HepG2 (cell line): ENCODE measurements around the gene C20orf204. TPM values are rescaled to one million over a fixed set of nuclear protein-coding genes. Genes with fewer than 3 reads are reported as not detected.

ENCODE experiments used
- ATF7 ChIP-seq, 2 experiments: fragments of 450-650 bp in 1 of 2; sonication (generic) in 1 of 2; formaldehyde crosslinking in 1 of 2; IDR thresholded peaks; 2 replicates each; pipeline versions ENCODE4 v1.4.0 to v1.6.1; 2016 to 2020; ENCODE audit warnings: antibody characterized with exemption in 1 of 2, mild to moderate bottlenecking in 1 of 2, missing genetic modification reagents in 1 of 2
- BCL6 ChIP-seq: IDR thresholded peaks from 2 replicates; pipeline ENCODE4 v1.6.1; 2016; ENCODE audit warnings: missing genetic modification reagents, missing compliant biosample characterization
- EHMT2 ChIP-seq: fragments of 200-600 bp; sonication (generic); IDR thresholded peaks from 2 replicates; pipeline ENCODE4 v1.7.0; 2017; ENCODE audit warnings: antibody characterized with exemption, low read depth, low read length, borderline replicate concordance
- ESRRA ChIP-seq: sonication (generic); formaldehyde crosslinking; IDR thresholded peaks from 2 replicates; pipeline ENCODE4 v1.5.1; 2020; ENCODE audit warnings: mild to moderate bottlenecking, low read depth, missing genetic modification reagents
- HNF4G ChIP-seq, 2 experiments: sonication (generic) in 1 of 2; formaldehyde crosslinking in 1 of 2; IDR thresholded peaks; 2 replicates each; pipeline versions ENCODE4 v1.4.0 to v1.6.1; 2011 to 2020; ENCODE audit warnings: borderline replicate concordance in 2 of 2, low read depth in 2 of 2, mild to moderate bottlenecking in 2 of 2, low read length in 1 of 2, missing genetic modification reagents in 1 of 2, moderate library complexity in 1 of 2
- KAT2B ChIP-seq: fragments of 150-350 bp; IDR thresholded peaks from 2 replicates; pipeline ENCODE4 v1.6.1; 2014; ENCODE audit warnings: low read depth, low read length, borderline replicate concordance
- KDM3A ChIP-seq: IDR thresholded peaks from 2 replicates; pipeline ENCODE4 v1.6.1; 2018; ENCODE audit warnings: low read depth, missing compliant biosample characterization
- KDM4B ChIP-seq: sonication (generic); formaldehyde crosslinking; IDR thresholded peaks from 2 replicates; pipeline ENCODE4 v1.4.0; 2020; ENCODE audit warnings: missing genetic modification reagents
- MLLT10 ChIP-seq: sonication (generic); formaldehyde crosslinking; IDR thresholded peaks from 2 replicates; pipeline ENCODE4 v1.4.0; 2020; ENCODE audit warnings: missing genetic modification reagents
- NFYB ChIP-seq: sonication (generic); formaldehyde crosslinking; IDR thresholded peaks from 2 replicates; pipeline ENCODE4 v1.4.0; 2020; ENCODE audit warnings: missing genetic modification reagents
- NR3C1 ChIP-seq: sonication (generic); formaldehyde crosslinking; IDR thresholded peaks from 2 replicates; pipeline ENCODE4 v1.4.0; 2020; ENCODE audit warnings: missing genetic modification reagents
- REXO4 ChIP-seq: sonication (generic); formaldehyde crosslinking; IDR thresholded peaks from 2 replicates; pipeline ENCODE4 v1.8.0; 2022; ENCODE audit warnings: missing genetic modification reagents, mild to moderate bottlenecking, borderline replicate concordance
- YEATS4 ChIP-seq: sonication (generic); formaldehyde crosslinking; IDR thresholded peaks from 2 replicates; pipeline ENCODE4 v1.4.0; 2020; ENCODE audit warnings: missing genetic modification reagents, borderline replicate concordance
- ZBTB3 ChIP-seq: sonication (generic); formaldehyde crosslinking; IDR thresholded peaks from 2 replicates; pipeline ENCODE4 v1.4.0; 2020; ENCODE audit warnings: low read depth, mild to moderate bottlenecking, moderate library complexity, missing genetic modification reagents, borderline replicate concordance
- ZFP36L1 ChIP-seq: sonication (generic); formaldehyde crosslinking; IDR thresholded peaks from 2 replicates; pipeline ENCODE4 v1.8.0; 2022; ENCODE audit warnings: mild to moderate bottlenecking, missing genetic modification reagents, moderate library complexity
- ZNF264 ChIP-seq: sonication (generic); formaldehyde crosslinking; IDR thresholded peaks from 2 replicates; pipeline ENCODE4 v1.4.0; 2020; ENCODE audit warnings: missing genetic modification reagents
- ZNF34 ChIP-seq: sonication (generic); formaldehyde crosslinking; IDR thresholded peaks from 2 replicates; pipeline ENCODE4 v1.4.0; 2020; ENCODE audit warnings: mild to moderate bottlenecking, missing genetic modification reagents, borderline replicate concordance
- ZNF343 ChIP-seq: sonication (generic); formaldehyde crosslinking; IDR thresholded peaks from 2 replicates; pipeline ENCODE4 v1.4.0; 2020; ENCODE audit warnings: mild to moderate bottlenecking, missing genetic modification reagents
- ZNF468 ChIP-seq: sonication (generic); formaldehyde crosslinking; IDR thresholded peaks from 2 replicates; pipeline ENCODE4 v1.8.0; 2022; ENCODE audit warnings: mild to moderate bottlenecking, moderate library complexity, missing genetic modification reagents
- ZNF577 ChIP-seq: sonication (generic); formaldehyde crosslinking; IDR thresholded peaks from 2 replicates; pipeline ENCODE4 v1.4.0; 2020; ENCODE audit warnings: mild to moderate bottlenecking, low read depth, missing genetic modification reagents, borderline replicate concordance
- polyA plus RNA-seq, 8 experiments: library from polyadenylated mRNA; depleted of rRNA in 3 of 8; stranded (reverse) in 7 of 8; unstranded in 1 of 8; fragments of >200 nt; fragmentation: Illumina TruSeq in 4 of 8; extraction: Trizol in 4 of 8; gene quantifications; 2 replicates each; pipeline versions ENCODE4 v1.2.1 to v1.2.3, GENCODE V29; 2011 to 2016; ENCODE audit warnings: low read depth in 4 of 8, missing spikeins in 1 of 8, mixed read lengths in 1 of 8; ENCODE audit not compliant: insufficient read depth in 1 of 8
- total RNA-seq, 5 experiments: library from RNA; depleted of rRNA; stranded (reverse); fragments of >200 nt; fragmentation: Illumina TruSeq; extraction: Trizol; gene quantifications; 2 replicates each; pipeline ENCODE4 v1.2.3, GENCODE V29; 2016; ENCODE audit warnings: low read depth in 1 of 5
- TF ChIP-seq, protein P1 (sequence below): sonication (generic); formaldehyde crosslinking; IDR thresholded peaks from 2 replicates; pipeline ENCODE4 v1.5.0; 2020; ENCODE audit warnings: mild to moderate bottlenecking, missing genetic modification reagents, borderline replicate concordance
- TF ChIP-seq, protein P2 (sequence below): IDR thresholded peaks from 2 replicates; pipeline ENCODE4 v1.6.1; 2016; ENCODE audit warnings: low read depth, control low read depth

Gene C20orf204
- total and polyA plus RNA-seq, 2 of the 13 experiments (the other 11 are each of a cell fraction or from before 2014, with no cell fraction given), result 22.1 to 80.0 TPM

- TF ChIP-seq EHMT2 (no peak), ZBTB3 (CRISPR knock-in tag) (no peak), ZNF34 (CRISPR knock-in tag) (0 out of 2 replicates have a peak, but pooled peaks have one; percentile 10), ESRRA (CRISPR knock-in tag) (no peak), ZFP36L1 (CRISPR knock-in tag) (no peak), ZNF264 (CRISPR knock-in tag) (no peak), NFYB (CRISPR knock-in tag) (0 out of 2 replicates have a peak, but pooled peaks have one; percentile 7), KAT2B (no peak), ZNF468 (no peak), YEATS4 (CRISPR knock-in tag) (peak; percentile 35; the same call in 1 of the 2 replicates), MLLT10 (CRISPR knock-in tag) (no peak), ZNF577 (no peak), ATF7 (IDR thresholded peaks at IDR 0.05) (no peak), ATF7 (CRISPR knock-in tag; IDR thresholded peaks at IDR 0.05) (no peak), NR3C1 (CRISPR knock-in tag) (no peak), HNF4G (IDR thresholded peaks at IDR 0.05; ENCODE audit: borderline replicate concordance, low read depth, low read length) (peak; percentile 66; the same call in 1 of the 2 replicates), HNF4G (CRISPR knock-in tag; IDR thresholded peaks at IDR 0.05; ENCODE audit: borderline replicate concordance, low read depth) (no peak; the same call in 1 of the 2 replicates), REXO4 (CRISPR knock-in tag) (no peak), KDM3A (CRISPR knock-in tag) (peak; percentile 62; the same call in 1 of the 2 replicates), KDM4B (no peak; the same call in 1 of the 2 replicates), ZNF343 (CRISPR knock-in tag) (peak; percentile 85), BCL6 (CRISPR knock-in tag) (peak; percentile 55; the same call in 1 of the 2 replicates)
- TF ChIP-seq, protein P1, sequence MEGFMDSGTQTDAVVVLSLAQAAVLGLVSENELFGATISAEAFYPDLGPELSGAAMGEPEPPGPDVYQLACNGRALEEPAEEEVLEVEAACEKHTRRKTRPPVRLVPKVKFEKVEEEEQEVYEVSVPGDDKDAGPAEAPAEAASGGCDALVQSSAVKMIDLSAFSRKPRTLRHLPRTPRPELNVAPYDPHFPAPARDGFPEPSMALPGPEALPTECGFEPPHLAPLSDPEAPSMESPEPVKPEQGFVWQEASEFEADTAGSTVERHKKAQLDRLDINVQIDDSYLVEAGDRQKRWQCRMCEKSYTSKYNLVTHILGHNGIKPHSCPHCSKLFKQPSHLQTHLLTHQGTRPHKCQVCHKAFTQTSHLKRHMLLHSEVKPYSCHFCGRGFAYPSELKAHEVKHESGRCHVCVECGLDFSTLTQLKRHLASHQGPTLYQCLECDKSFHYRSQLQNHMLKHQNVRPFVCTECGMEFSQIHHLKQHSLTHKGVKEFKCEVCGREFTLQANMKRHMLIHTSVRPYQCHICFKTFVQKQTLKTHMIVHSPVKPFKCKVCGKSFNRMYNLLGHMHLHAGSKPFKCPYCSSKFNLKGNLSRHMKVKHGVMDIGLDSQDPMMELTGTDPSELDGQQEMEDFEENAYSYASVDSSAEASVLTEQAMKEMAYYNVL (CRISPR knock-in tag), result 0 out of 2 replicates have a peak, but pooled peaks have one; percentile 4
- TF ChIP-seq, protein P2, sequence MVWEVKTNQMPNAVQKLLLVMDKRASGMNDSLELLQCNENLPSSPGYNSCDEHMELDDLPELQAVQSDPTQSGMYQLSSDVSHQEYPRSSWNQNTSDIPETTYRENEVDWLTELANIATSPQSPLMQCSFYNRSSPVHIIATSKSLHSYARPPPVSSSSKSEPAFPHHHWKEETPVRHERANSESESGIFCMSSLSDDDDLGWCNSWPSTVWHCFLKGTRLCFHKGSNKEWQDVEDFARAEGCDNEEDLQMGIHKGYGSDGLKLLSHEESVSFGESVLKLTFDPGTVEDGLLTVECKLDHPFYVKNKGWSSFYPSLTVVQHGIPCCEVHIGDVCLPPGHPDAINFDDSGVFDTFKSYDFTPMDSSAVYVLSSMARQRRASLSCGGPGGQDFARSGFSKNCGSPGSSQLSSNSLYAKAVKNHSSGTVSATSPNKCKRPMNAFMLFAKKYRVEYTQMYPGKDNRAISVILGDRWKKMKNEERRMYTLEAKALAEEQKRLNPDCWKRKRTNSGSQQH (CRISPR knock-in tag), result no peak
These were observed 20.6 kb downstream of the C20orf204 start (continued) for GRCh38 chr20:64056639-64056888.
